GM18907 (cell line): ENCODE data around the gene KRT27.

Experiments used
- ATAC-seq: cut with Tn5 transposase; IDR thresholded peaks from one replicate; pipeline ENCODE4 v1.9.1; 2021; ENCODE audit warnings: mild to moderate bottlenecking, moderate library complexity; ENCODE audit not compliant: unreplicated experiment

KRT27 gene

GRCh38 chr17:40809721-40810421, 27.5 kb upstream of the KRT27 start:
- no peak for ATAC-seq

DNA sequence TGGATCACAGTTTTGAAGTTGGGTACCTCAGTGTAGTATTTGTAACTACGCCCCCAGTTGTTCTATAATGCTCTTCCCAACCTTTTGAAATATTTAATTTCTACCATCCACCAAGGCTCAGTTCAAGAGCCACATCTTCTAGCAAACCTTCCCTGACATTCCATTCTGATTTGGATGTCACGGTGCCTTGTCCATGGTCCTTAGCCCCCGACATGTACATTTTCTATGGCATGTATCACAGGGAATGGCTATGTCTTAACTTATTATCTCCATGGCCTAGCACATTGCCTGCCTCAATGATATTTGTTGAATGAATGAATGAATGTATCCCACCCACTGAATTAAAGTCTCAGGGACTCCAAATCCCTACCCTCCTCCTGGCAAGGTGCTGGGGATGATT, 23.8 kb upstream of the KRT27 start:
- no peak for ATAC-seq

DNA sequence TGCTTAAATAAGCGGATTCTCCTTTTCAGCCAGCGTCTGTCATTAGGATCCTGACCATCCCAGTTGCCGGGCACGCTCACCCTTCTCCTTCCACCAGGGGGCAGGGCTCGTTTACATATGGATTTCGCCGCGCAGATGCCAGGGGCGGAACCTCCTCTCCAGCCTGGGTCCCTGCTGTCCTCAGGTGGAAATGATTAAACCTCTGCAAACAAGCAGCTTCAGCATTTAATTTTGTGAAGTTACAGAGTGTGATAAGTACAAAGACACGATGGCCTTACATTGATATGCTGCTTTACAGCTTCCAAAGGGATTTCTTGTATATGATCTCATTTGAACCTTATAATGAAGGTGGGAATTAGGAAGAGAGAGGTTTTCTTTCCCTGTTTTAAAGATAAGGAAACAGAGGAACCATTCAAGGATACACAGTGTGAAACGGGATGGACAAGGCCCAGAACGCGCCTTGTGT, 21.3 kb upstream of the KRT27 start:
- peak; percentile 59 for ATAC-seq

GRCh38 chr17:40801157-40801556, 18.8 kb upstream of the KRT27 start:
- ATAC-seq, result no peak

- no peak for ATAC-seq
Measured at GRCh38 chr17:40800381-40800780, 18.0 kb upstream of the KRT27 start.

- no peak for ATAC-seq
Measured at GRCh38 chr17:40799859-40800258, 17.5 kb upstream of the KRT27 start, which contains the start of gene KRT28. Gene KRT28, minus strand, starts transcription at chr17:40799959. Its CDS starts 66 bp downstream, at chr17:40799893.

DNA sequence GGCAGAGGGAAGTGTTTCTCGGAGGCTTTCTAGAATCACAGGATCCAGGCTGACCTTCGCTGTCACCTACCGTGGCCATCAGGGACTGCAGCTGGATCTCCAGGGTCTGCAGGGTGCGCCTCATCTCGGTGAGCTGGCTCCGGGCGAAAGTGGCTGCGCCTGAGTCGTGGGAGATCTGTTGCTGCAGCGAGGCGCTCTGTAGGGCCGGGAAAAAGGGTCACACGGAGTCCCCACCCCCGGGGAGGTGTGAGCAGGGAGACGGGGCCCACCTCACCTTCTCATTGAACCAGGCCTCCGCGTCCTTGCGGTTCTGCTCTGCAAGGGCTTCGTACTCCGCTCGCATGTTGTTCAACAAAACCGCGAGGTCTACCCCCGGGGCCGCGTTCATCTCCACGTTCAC, 14.5 kb upstream of the KRT27 start:
- ATAC-seq, result no peak

- no peak for ATAC-seq
Measured at GRCh38 chr17:40795019-40795667, 12.8 kb upstream of the KRT27 start.

- ATAC-seq, result no peak
Measured at GRCh38 chr17:40794466-40794865, 12.1 kb upstream of the KRT27 start.

- no peak for ATAC-seq
Measured at GRCh38 chr17:40793832-40794231, 11.5 kb upstream of the KRT27 start.

DNA sequence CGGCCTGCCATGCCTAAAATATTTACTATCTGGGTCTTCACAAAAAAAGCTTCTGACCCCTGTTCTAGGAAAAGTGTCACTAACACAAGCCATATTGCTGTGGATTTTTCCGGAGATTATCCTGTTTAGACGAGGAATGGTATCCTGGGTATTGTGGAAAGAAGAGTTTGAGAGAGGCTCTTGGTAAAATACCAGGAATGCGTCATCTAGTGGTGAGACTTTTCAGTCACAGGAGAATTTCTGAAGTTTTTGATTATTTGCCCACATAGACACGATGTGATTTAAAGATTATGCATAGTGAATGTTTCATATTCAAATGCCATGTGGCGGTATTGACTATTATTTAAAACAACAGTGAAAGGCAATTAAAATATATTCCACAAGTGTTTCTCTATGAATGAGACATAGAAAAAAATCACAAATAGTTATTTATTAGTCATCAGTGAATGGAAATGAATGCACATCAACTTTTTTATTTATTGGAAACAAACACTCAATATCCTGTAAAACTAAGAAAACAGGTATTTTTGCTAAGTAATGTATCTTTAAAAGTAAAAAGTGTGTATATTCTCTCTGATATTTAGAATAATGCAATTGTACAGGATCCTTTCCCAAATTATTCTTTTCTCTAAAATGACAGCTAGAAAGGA, 9.6 kb upstream of the KRT27 start:
- no peak for ATAC-seq

GRCh38 chr17:40791111-40791510, 8.8 kb upstream of the KRT27 start:
- no peak for ATAC-seq

DNA sequence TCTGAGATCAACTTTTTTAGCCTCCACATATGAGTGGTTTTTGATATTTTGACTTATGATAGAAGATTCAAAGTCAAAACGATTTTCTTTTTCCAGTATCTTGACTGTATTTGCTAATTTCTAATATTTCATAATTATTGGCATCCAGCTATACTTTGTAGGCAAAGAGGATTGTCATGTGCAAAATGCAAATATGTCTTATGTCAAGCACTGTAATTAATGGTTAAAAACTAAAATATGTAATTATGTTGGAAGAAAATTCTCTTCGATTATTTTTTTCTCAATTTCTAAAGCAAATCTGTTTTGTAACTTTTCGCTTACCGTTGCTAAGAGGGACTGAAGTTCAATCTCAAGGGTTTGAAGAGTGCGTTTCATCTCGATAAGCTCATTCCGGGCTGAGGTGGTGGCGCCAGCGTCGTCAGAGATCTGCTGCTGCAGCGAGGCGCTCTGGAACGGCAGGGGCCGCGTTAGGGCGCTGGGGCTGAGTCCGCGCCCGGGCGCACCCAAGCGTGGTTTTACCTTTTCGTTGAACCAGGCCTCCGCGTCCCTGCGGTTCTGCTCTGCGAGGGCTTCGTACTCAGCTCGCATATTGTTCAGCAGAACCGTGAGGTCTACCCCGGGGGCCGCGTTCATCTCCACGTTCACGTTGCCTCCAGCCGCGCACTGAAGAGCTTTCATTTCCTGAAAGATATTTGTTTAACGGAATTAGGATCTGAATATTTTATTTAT, 3.0 kb downstream of the KRT27 start:
- ATAC-seq, result no peak

DNA sequence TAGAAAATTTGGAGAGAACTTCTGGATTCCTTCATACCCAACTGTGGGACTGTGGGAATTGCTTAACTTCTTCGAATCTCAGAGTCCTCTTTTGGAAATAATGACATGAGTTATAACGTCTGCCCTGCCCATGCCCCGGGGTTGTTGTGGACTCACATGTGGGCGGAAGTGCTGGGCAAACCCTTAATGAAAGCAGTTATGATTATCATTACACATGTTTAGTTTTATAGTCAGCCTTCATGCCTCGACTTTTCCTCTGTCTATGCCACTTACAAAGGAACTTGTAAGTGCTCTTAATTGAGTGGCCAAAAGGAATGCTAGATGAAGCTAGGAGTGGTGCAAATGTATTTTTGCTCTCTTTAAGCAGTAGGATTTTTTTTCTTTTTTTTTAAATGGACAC, 3.9 kb downstream of the KRT27 start:
- ATAC-seq, result no peak

DNA sequence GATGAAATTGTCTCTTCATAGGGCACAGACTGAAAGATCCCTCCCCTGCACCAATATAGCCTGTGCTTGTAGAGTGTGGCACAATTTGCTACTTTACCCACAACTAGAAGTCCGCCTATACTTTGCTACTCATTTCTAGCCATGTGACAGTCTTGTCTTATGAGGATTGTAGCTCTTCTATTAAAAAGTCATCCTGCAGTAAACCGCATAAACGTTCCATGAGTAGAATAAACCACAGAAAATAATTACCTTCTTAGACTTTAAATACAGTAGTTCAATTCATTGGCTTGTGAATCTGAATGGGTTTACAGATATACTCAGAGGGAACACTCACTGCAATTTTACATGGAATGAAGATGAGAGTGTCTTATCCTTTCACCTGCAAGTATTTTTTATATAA, 4.4 kb downstream of the KRT27 start:
- no peak for ATAC-seq

DNA sequence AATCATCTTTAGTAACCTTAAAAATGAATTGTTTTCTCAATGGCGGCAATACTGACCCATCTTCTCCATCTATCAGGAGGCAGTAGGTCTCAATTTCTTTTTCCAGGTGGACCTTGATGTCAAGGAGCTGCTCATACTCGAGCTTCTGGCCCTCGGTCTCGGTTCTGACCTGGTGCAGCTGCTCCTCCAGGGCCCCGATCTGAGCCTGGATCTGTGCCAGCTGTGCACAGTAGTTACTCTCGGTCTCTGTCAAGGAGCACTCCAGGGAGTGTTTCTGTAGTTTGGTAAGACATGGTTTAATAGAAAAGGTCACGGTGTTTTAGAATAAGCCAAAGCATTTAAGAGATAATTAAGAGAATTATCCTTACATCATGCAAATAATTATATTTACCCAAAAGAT, 4.9 kb downstream of the KRT27 start:
- ATAC-seq, result no peak

DNA sequence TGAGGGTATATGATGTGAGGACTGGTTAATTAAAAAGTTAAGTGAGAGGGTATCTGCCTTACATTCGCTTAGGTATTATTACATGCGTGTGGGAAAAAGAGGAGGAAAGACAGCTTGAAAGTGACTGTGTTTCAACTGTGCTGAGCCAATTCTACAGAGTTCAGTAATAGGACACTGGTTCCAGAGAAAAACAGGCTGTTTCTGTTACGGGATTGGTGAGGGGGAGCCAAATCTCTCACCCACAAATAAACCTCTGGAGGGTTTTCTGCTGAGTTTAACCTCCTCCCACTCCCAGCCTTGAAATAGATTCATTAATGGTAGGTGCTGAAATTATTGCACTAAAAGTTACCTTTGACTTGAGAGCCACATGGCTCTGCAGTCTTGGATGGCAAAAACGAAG, 6.4 kb downstream of the KRT27 start:
- ATAC-seq, result no peak

DNA sequence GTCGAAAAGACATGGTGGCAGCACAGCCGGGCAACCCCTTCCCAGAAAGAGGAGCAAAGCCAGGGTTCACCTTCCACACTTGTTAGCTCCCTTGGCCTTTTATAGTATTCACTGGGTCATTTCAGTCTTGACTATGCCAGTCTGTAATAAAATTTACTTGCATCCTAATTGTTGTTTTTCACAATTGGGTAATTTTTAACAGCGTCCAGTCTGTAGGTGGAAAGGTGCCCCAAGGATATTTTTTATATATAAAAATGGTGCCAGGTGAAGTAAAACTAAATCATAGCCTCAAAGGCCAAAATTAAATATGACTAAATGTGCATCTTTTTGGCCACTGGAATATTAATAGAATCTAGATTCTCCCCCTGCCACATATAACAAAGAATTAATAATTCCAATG, 10.2 kb downstream of the KRT27 start, which contains the start of gene KRT26:
TSS of gene KRT26 (minus strand) at position 101 of the 400 bp plus-strand sequence. CDS start at position 13, 88 bp downstream.
- ATAC-seq, result no peak

DNA sequence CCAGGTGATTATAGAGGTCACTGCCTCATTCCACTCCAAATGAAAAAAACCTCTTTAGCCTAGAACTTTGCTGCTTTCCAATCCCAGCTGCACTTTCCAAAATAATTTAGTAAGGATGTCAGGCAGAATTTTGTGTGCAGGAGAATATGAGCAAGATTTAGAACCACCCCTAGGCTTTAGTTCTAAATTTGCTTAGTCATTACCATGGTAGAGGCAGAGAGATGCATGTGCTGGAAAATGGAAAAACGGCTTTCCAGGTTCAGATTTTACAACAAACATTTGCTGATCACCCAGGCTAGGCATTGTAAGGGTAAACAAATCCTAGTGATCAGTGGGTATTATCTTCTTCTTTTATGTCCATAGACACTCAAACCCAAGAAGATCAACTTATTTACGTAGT, 16.7 kb downstream of the KRT27 start:
- no peak for ATAC-seq

GRCh38 chr17:40763752-40764151, 18.6 kb downstream of the KRT27 start:
- no peak for ATAC-seq
